HCT116 (cell line): ENCODE results near the gene SLC27A5.

Experiments
- FOSL1 ChIP-seq: IDR thresholded peaks from 2 replicates; pipeline ENCODE4 v1.6.1; 2012; ENCODE audit warnings: low read depth
- POLR2AphosphoS5 ChIP-seq: IDR thresholded peaks from 2 replicates; pipeline ENCODE4 v1.6.1; 2011; ENCODE audit warnings: mild to moderate bottlenecking, low read depth, low read length, moderate library complexity
- SIN3A ChIP-seq: IDR thresholded peaks from 2 replicates; pipeline ENCODE4 v1.6.1; 2012; ENCODE audit warnings: low read depth
- SP1 ChIP-seq: IDR thresholded peaks from 2 replicates; pipeline ENCODE4 v1.6.1; 2012; ENCODE audit warnings: low read depth
- ZFX ChIP-seq: fragments of 450-650 bp; IDR thresholded peaks from 2 replicates; pipeline ENCODE4 v1.6.1; 2017
- TF ChIP-seq, protein P1 (sequence below): IDR thresholded peaks from 2 replicates; pipeline ENCODE4 v1.6.1; 2012; ENCODE audit warnings: low read depth
- TF ChIP-seq, protein P2 (sequence below): IDR thresholded peaks from 2 replicates; pipeline ENCODE4 v1.6.1; 2011; ENCODE audit warnings: mild to moderate bottlenecking, low read length, moderate library complexity; ENCODE audit not compliant: insufficient replicate concordance; ENCODE audit errors: extremely low read depth
- TF ChIP-seq, protein P3 (sequence below), 3 experiments: fragments of 200-600 bp in 1 of 3; sonication (generic) in 1 of 3; IDR thresholded peaks in 2 of 3; conservative IDR thresholded peaks in 1 of 3; 2 replicates each; pipeline ENCODE4 v1.5.1; 2012 to 2017; ENCODE audit warnings: low read depth in 2 of 3, low read length in 2 of 3, antibody characterized with exemption in 1 of 3, borderline replicate concordance in 1 of 3, control low read depth in 1 of 3, mild to moderate bottlenecking in 1 of 3, mixed read lengths in 1 of 3, mixed run types in 1 of 3, moderate library complexity in 1 of 3; ENCODE audit not compliant: insufficient read depth in 1 of 3

DNA sequence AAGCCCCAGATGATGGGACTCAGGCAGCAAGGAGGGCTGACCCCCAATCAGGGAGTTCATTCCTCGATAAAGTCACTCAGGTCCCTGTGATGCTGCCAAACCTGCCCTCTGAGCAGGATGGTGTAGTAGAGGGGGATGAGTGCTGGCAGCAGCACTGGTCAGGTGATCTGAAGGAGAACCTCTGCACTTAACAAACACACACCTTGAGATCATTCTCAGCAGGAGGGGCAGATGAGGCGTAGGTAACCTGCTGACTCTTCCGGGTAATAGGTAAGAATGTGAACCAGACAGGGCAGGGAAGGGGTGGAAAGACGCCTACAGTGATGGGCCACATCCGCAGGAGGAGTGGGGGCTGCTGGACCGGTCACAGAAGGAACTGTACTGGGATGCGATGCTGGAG lies 32.5 kb downstream of the SLC27A5 start:
- TF ChIP-seq, protein P1, sequence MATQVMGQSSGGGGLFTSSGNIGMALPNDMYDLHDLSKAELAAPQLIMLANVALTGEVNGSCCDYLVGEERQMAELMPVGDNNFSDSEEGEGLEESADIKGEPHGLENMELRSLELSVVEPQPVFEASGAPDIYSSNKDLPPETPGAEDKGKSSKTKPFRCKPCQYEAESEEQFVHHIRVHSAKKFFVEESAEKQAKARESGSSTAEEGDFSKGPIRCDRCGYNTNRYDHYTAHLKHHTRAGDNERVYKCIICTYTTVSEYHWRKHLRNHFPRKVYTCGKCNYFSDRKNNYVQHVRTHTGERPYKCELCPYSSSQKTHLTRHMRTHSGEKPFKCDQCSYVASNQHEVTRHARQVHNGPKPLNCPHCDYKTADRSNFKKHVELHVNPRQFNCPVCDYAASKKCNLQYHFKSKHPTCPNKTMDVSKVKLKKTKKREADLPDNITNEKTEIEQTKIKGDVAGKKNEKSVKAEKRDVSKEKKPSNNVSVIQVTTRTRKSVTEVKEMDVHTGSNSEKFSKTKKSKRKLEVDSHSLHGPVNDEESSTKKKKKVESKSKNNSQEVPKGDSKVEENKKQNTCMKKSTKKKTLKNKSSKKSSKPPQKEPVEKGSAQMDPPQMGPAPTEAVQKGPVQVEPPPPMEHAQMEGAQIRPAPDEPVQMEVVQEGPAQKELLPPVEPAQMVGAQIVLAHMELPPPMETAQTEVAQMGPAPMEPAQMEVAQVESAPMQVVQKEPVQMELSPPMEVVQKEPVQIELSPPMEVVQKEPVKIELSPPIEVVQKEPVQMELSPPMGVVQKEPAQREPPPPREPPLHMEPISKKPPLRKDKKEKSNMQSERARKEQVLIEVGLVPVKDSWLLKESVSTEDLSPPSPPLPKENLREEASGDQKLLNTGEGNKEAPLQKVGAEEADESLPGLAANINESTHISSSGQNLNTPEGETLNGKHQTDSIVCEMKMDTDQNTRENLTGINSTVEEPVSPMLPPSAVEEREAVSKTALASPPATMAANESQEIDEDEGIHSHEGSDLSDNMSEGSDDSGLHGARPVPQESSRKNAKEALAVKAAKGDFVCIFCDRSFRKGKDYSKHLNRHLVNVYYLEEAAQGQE: no peak
- TF ChIP-seq SIN3A: no peak
- no peak for TF ChIP-seq POLR2AphosphoS5
- no peak for TF ChIP-seq SP1
- no peak for TF ChIP-seq ZFX
- TF ChIP-seq FOSL1: no peak
- TF ChIP-seq, protein P2, sequence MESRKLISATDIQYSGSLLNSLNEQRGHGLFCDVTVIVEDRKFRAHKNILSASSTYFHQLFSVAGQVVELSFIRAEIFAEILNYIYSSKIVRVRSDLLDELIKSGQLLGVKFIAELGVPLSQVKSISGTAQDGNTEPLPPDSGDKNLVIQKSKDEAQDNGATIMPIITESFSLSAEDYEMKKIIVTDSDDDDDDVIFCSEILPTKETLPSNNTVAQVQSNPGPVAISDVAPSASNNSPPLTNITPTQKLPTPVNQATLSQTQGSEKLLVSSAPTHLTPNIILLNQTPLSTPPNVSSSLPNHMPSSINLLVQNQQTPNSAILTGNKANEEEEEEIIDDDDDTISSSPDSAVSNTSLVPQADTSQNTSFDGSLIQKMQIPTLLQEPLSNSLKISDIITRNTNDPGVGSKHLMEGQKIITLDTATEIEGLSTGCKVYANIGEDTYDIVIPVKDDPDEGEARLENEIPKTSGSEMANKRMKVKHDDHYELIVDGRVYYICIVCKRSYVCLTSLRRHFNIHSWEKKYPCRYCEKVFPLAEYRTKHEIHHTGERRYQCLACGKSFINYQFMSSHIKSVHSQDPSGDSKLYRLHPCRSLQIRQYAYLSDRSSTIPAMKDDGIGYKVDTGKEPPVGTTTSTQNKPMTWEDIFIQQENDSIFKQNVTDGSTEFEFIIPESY: no peak
- TF ChIP-seq, protein P3, sequence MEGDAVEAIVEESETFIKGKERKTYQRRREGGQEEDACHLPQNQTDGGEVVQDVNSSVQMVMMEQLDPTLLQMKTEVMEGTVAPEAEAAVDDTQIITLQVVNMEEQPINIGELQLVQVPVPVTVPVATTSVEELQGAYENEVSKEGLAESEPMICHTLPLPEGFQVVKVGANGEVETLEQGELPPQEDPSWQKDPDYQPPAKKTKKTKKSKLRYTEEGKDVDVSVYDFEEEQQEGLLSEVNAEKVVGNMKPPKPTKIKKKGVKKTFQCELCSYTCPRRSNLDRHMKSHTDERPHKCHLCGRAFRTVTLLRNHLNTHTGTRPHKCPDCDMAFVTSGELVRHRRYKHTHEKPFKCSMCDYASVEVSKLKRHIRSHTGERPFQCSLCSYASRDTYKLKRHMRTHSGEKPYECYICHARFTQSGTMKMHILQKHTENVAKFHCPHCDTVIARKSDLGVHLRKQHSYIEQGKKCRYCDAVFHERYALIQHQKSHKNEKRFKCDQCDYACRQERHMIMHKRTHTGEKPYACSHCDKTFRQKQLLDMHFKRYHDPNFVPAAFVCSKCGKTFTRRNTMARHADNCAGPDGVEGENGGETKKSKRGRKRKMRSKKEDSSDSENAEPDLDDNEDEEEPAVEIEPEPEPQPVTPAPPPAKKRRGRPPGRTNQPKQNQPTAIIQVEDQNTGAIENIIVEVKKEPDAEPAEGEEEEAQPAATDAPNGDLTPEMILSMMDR (IDR thresholded peaks at IDR 0.05 in 2 of 3, conservative IDR thresholded peaks at IDR 0.05 in 1 of 3; ENCODE audit: borderline replicate concordance in 1 of 3, insufficient read depth in 1 of 3, low read depth in 2 of 3, low read length in 2 of 3): no peak
